A673 (cell line): Measurements from ENCODE around the gene FNDC3B. TPM values are rescaled to one million over a fixed set of nuclear protein-coding genes. Genes with fewer than 3 reads are reported as not detected.

Experiments
- BruUV-seq: library from RNA; stranded (reverse); fragments of 400-500 nt; replicated peaks from 2 replicates; lab custom pipeline; 2021; lab: Mats Ljungman, UMichigan
- CTCF ChIA-PET: fragments of 300-600 bp; sonication (Branson Sonifier 250); formaldehyde crosslinking; loops from one replicate; lab custom pipeline; 2022; ENCODE audit warnings: antibody characterized with exemption; lab: Charles Lee
- POLR2A ChIA-PET: fragments of 300-600 bp; sonication (Branson Sonifier 250); formaldehyde crosslinking; loops from one replicate; lab custom pipeline; 2022; ENCODE audit warnings: antibody characterized with exemption; ENCODE audit not compliant: low non-redundant PET; lab: Charles Lee
- DNase-seq: peaks from one replicate; pipeline ENCODE4 v3.0.0-alpha.2; 2015; ENCODE audit warnings: low spot score
- H3K27ac ChIP-seq: fragments of 200-600 bp; sonication (generic); 2 replicates; pipeline ENCODE4 v1.5.1; 2016; ENCODE audit warnings: mixed run types, low read depth, mild to moderate bottlenecking, mixed read lengths, antibody characterized with exemption, low read length; ENCODE audit not compliant: poor library complexity, severe bottlenecking
- H3K27me3 ChIP-seq: fragments of 200-600 bp; sonication (generic); replicated peaks from 2 replicates; pipeline ENCODE4 v1.6.1; 2017; ENCODE audit warnings: mixed run types, low read depth, mild to moderate bottlenecking, mixed read lengths, antibody characterized with exemption, low read length; ENCODE audit not compliant: insufficient read depth, poor library complexity
- H3K36me3 ChIP-seq: fragments of 200-600 bp; sonication (generic); 2 replicates; pipeline ENCODE4 v1.6.1; 2016; ENCODE audit warnings: mixed run types, mild to moderate bottlenecking, mixed read lengths, antibody characterized with exemption, low read length; ENCODE audit not compliant: insufficient read depth, poor library complexity, severe bottlenecking
- H3K4me1 ChIP-seq: fragments of 200-600 bp; sonication (generic); 2 replicates; pipeline ENCODE4 v1.6.1; 2017; ENCODE audit warnings: mixed run types, mild to moderate bottlenecking, mixed read lengths, antibody characterized with exemption, low read length; ENCODE audit not compliant: insufficient read depth, poor library complexity, severe bottlenecking
- H3K4me3 ChIP-seq: fragments of 200-600 bp; sonication (generic); 2 replicates; pipeline ENCODE4 v1.5.1; 2016; ENCODE audit warnings: low read depth, mixed run types, mild to moderate bottlenecking, mixed read lengths, low read length; ENCODE audit not compliant: poor library complexity, severe bottlenecking
- H3K9me3 ChIP-seq: fragments of 200-600 bp; sonication (generic); 2 replicates; pipeline ENCODE4 v1.6.1; 2016; ENCODE audit warnings: mixed run types, low read depth, mild to moderate bottlenecking, mixed read lengths, antibody characterized with exemption, low read length; ENCODE audit not compliant: poor library complexity, severe bottlenecking
- EZH2 ChIP-seq: fragments of 200-600 bp; sonication (generic); IDR thresholded peaks from 2 replicates; pipeline ENCODE4 v1.6.1; 2017; ENCODE audit warnings: borderline replicate concordance, low read depth, mild to moderate bottlenecking, mixed read lengths, antibody characterized with exemption, low read length; ENCODE audit not compliant: poor library complexity, severe bottlenecking
- intact Hi-C: fragments of 100-400 bp; cut with micrococcal nuclease; formaldehyde crosslinking; loops from one replicate; pipeline ENCODE4 v1.10.0; 2022; ENCODE audit not compliant: unreplicated experiment
- total RNA-seq: library from RNA; stranded (reverse); gene quantifications from 2 replicates; pipeline ENCODE4 v1.2.3, GENCODE V29; 2021
- TF ChIP-seq, protein P1 (sequence below): fragments of 300-800, 200-600 bp; sonication (generic); conservative IDR thresholded peaks from 2 replicates; pipeline ENCODE4 v1.5.1; 2017; ENCODE audit warnings: low read depth, mild to moderate bottlenecking, antibody characterized with exemption, low read length, moderate library complexity, mixed read lengths

Gene FNDC3B
- total RNA-seq, 1 experiment from 2014 or later = 50.8 TPM

DNA sequence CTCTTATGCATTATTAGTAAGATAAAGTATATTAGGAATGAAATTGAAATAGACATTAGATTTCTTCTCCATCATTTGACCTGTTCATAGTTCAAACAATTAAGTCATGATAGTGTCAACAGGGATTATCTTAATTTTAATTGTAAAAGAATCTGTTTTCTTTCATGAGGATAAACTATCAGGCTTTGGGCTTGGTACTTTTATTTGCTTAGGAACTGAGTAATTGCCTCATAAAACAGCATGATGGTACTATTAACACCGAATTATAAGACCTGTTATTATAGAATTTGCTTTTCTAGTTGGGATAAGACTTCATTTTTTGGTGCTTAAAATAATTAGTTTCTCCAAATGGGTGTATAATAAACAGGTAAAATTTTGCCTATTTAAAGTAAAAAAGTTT, 71.8 kb downstream of the FNDC3B start:
- Histone ChIP-seq H3K27me3 (no peaks in the 10 kb centered on the region), H3K9me3 (no peaks in the 10 kb centered on the region), H3K4me1 (no peaks in the 10 kb centered on the region), H3K36me3 (no peaks in the 10 kb centered on the region), H3K4me3 (no peak overlapping the region), H3K27ac (no peak overlapping the region)
- ChIA-PET CTCF (no interaction called here), POLR2A (no interaction called here)
- no TSS peak for BruUV-seq
- TF ChIP-seq, protein P1, sequence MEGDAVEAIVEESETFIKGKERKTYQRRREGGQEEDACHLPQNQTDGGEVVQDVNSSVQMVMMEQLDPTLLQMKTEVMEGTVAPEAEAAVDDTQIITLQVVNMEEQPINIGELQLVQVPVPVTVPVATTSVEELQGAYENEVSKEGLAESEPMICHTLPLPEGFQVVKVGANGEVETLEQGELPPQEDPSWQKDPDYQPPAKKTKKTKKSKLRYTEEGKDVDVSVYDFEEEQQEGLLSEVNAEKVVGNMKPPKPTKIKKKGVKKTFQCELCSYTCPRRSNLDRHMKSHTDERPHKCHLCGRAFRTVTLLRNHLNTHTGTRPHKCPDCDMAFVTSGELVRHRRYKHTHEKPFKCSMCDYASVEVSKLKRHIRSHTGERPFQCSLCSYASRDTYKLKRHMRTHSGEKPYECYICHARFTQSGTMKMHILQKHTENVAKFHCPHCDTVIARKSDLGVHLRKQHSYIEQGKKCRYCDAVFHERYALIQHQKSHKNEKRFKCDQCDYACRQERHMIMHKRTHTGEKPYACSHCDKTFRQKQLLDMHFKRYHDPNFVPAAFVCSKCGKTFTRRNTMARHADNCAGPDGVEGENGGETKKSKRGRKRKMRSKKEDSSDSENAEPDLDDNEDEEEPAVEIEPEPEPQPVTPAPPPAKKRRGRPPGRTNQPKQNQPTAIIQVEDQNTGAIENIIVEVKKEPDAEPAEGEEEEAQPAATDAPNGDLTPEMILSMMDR = no peak
- no peak for TF ChIP-seq EZH2
- intact Hi-C loops = no loop called here
- no peak for DNase-seq

GRCh38 chr3:172112078-172112733, 72.8 kb downstream of the FNDC3B start:
- POLR2A ChIA-PET = no interaction called here
- TF ChIP-seq, protein P1 = no peak
- no peak for DNase-seq
- Histone ChIP-seq H3K4me3 (no peak overlapping the region), H3K9me3 (no peaks in the 10 kb centered on the region), H3K36me3 (no peaks in the 10 kb centered on the region), H3K27ac (no peak overlapping the region), H3K4me1 (no peaks in the 10 kb centered on the region), H3K27me3 (no peaks in the 10 kb centered on the region)
- intact Hi-C loops = no loop called here
- no TSS peak for BruUV-seq
- CTCF ChIA-PET = no interaction called here

GRCh38 chr3:172112734-172113120, 73.3 kb downstream of the FNDC3B start:
- TF ChIP-seq EZH2 = no peak
- TF ChIP-seq, protein P1 = no peak
- Histone ChIP-seq H3K27me3 (no peaks in the 10 kb centered on the region), H3K36me3 (no peaks in the 10 kb centered on the region), H3K9me3 (no peaks in the 10 kb centered on the region), H3K27ac (no peak overlapping the region), H3K4me1 (no peaks in the 10 kb centered on the region), H3K4me3 (no peak overlapping the region)
- BruUV-seq = no TSS peak
- ChIA-PET CTCF (no interaction called here), POLR2A (no interaction called here)
- DNase-seq = no peak
- intact Hi-C loops = no loop called here
